WTC11 (cell line): Measurements from ENCODE around the gene MRPL24. TPM values are rescaled to one million over a fixed set of nuclear protein-coding genes. Genes with fewer than 3 reads are reported as not detected.
A peak's percentile ranks its signal among the peaks of the same experiment; 100 is the strongest.

Experiments used
- ATF1 ChIP-seq: sonication (generic); formaldehyde crosslinking; IDR thresholded peaks from 2 replicates; pipeline ENCODE4 v1.8.1; 2023; ENCODE audit warnings: mild to moderate bottlenecking, moderate library complexity, missing genetic modification reagents
- CBFB ChIP-seq: sonication (generic); formaldehyde crosslinking; IDR thresholded peaks from 2 replicates; pipeline ENCODE4 v1.8.1; 2022; ENCODE audit warnings: mild to moderate bottlenecking, low read depth, missing genetic modification reagents
- E2F4 ChIP-seq: sonication (generic); formaldehyde crosslinking; IDR thresholded peaks from 2 replicates; pipeline ENCODE4 v1.8.1; 2022; ENCODE audit warnings: low read depth, mild to moderate bottlenecking, moderate library complexity, missing genetic modification reagents, borderline replicate concordance
- EMX1 ChIP-seq: fragments of 250-450 bp; sonication (Bioruptor Pico); IDR thresholded peaks from 2 replicates; pipeline ENCODE4 v1.8.0; 2021; ENCODE audit warnings: mild to moderate bottlenecking
- FOXP1 ChIP-seq: sonication (generic); formaldehyde crosslinking; IDR thresholded peaks from 2 replicates; pipeline ENCODE4 v1.8.0; 2022; ENCODE audit warnings: missing genetic modification reagents, mild to moderate bottlenecking, moderate library complexity, borderline replicate concordance
- FOXP4 ChIP-seq: sonication (generic); formaldehyde crosslinking; IDR thresholded peaks from 2 replicates; pipeline ENCODE4 v1.8.0; 2022; ENCODE audit warnings: mild to moderate bottlenecking, missing genetic modification reagents
- HMGXB4 ChIP-seq: sonication (generic); formaldehyde crosslinking; IDR thresholded peaks from 2 replicates; pipeline ENCODE4 v1.8.1; 2023; ENCODE audit warnings: mild to moderate bottlenecking, moderate library complexity, missing genetic modification reagents
- IRF2 ChIP-seq: sonication (generic); formaldehyde crosslinking; IDR thresholded peaks from 2 replicates; pipeline ENCODE4 v1.8.0; 2022; ENCODE audit warnings: low read depth, missing genetic modification reagents, borderline replicate concordance
- JAZF1 ChIP-seq: fragments of 250-450 bp; sonication (Bioruptor Pico); IDR thresholded peaks from 2 replicates; pipeline ENCODE4 v1.9.0; 2021; ENCODE audit warnings: moderate library complexity, mild to moderate bottlenecking, inconsistent platforms
- NFE2L1 ChIP-seq: sonication (generic); formaldehyde crosslinking; IDR thresholded peaks from 2 replicates; pipeline ENCODE4 v1.8.1; 2023; ENCODE audit warnings: missing genetic modification reagents
- NFYB ChIP-seq: sonication (generic); formaldehyde crosslinking; conservative IDR thresholded peaks from 2 replicates; pipeline ENCODE4 v1.8.0; 2022; ENCODE audit warnings: low read depth, missing genetic modification reagents
- NR1H2 ChIP-seq: sonication (generic); formaldehyde crosslinking; IDR thresholded peaks from 2 replicates; pipeline ENCODE4 v1.9.0; 2021; ENCODE audit warnings: mild to moderate bottlenecking, moderate library complexity, missing genetic modification reagents
- SOX15 ChIP-seq: fragments of 250-450 bp; sonication (Bioruptor Pico); IDR thresholded peaks from 2 replicates; pipeline ENCODE4 v1.9.0; 2021; ENCODE audit warnings: mild to moderate bottlenecking
- TCF7 ChIP-seq: sonication (generic); formaldehyde crosslinking; IDR thresholded peaks from 2 replicates; pipeline ENCODE4 v1.8.0; 2022; ENCODE audit warnings: mild to moderate bottlenecking, low read depth, missing genetic modification reagents, moderate library complexity
- TEAD4 ChIP-seq: sonication (generic); formaldehyde crosslinking; IDR thresholded peaks from 2 replicates; pipeline ENCODE4 v1.8.0; 2022; ENCODE audit warnings: mild to moderate bottlenecking, missing genetic modification reagents
- ZNF121 ChIP-seq: sonication (generic); formaldehyde crosslinking; IDR thresholded peaks from 2 replicates; pipeline ENCODE4 v1.8.0; 2023; ENCODE audit warnings: missing genetic modification reagents
- ZNF138 ChIP-seq: sonication (generic); formaldehyde crosslinking; conservative IDR thresholded peaks from 2 replicates; pipeline ENCODE4 v1.8.1; 2022; ENCODE audit warnings: mild to moderate bottlenecking, moderate library complexity, missing genetic modification reagents
- ZNF232 ChIP-seq: sonication (generic); formaldehyde crosslinking; IDR thresholded peaks from 2 replicates; pipeline ENCODE4 v1.8.0; 2022; ENCODE audit warnings: mild to moderate bottlenecking, missing genetic modification reagents
- ZNF281 ChIP-seq: sonication (generic); formaldehyde crosslinking; IDR thresholded peaks from 2 replicates; pipeline ENCODE4 v1.8.0; 2023; ENCODE audit warnings: mild to moderate bottlenecking, missing genetic modification reagents
- ZNF423 ChIP-seq: fragments of 250-450 bp; sonication (Bioruptor Pico); IDR thresholded peaks from 2 replicates; pipeline ENCODE4 v2.1.2; 2022; ENCODE audit warnings: mild to moderate bottlenecking, moderate library complexity
- ZNF512 ChIP-seq: sonication (generic); formaldehyde crosslinking; IDR thresholded peaks from 2 replicates; pipeline ENCODE4 v1.8.1; 2022; ENCODE audit warnings: missing genetic modification reagents, borderline replicate concordance
- total RNA-seq: library from RNA; stranded (reverse); gene quantifications from 3 replicates; pipeline ENCODE4 v1.2.3, GENCODE V29; 2021
- TF ChIP-seq, protein P1 (sequence below): fragments of 250-450 bp; sonication (Bioruptor Pico); IDR thresholded peaks from 2 replicates; pipeline ENCODE4 v1.9.0; 2021; ENCODE audit warnings: mild to moderate bottlenecking
- TF ChIP-seq, protein P2 (sequence below): fragments of 250-450 bp; sonication (Bioruptor Pico); IDR thresholded peaks from 2 replicates; pipeline ENCODE4 v1.8.0; 2021; ENCODE audit warnings: mild to moderate bottlenecking

Gene MRPL24
- total RNA-seq, 1 experiment from 2014 or later: 35.2 TPM

GRCh38 chr1:156751757-156752481, 11.0 kb upstream of the MRPL24 start (continued):
- TF ChIP-seq E2F4 (CRISPR knock-in tag): no peak
- TF ChIP-seq, protein P1, sequence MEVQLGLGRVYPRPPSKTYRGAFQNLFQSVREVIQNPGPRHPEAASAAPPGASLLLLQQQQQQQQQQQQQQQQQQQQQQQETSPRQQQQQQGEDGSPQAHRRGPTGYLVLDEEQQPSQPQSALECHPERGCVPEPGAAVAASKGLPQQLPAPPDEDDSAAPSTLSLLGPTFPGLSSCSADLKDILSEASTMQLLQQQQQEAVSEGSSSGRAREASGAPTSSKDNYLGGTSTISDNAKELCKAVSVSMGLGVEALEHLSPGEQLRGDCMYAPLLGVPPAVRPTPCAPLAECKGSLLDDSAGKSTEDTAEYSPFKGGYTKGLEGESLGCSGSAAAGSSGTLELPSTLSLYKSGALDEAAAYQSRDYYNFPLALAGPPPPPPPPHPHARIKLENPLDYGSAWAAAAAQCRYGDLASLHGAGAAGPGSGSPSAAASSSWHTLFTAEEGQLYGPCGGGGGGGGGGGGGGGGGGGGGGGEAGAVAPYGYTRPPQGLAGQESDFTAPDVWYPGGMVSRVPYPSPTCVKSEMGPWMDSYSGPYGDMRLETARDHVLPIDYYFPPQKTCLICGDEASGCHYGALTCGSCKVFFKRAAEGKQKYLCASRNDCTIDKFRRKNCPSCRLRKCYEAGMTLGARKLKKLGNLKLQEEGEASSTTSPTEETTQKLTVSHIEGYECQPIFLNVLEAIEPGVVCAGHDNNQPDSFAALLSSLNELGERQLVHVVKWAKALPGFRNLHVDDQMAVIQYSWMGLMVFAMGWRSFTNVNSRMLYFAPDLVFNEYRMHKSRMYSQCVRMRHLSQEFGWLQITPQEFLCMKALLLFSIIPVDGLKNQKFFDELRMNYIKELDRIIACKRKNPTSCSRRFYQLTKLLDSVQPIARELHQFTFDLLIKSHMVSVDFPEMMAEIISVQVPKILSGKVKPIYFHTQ: no peak
- no peak for TF ChIP-seq SOX15 (CRISPR knock-in tag)
- TF ChIP-seq ZNF121 (CRISPR knock-in tag): no peak
- TF ChIP-seq JAZF1 (CRISPR knock-in tag): no peak
- peak; percentile 78 for TF ChIP-seq NFYB
- no peak for TF ChIP-seq CBFB
- no peak; the same call in 1 of the 2 replicates for TF ChIP-seq ZNF423 (CRISPR knock-in tag)
- 0 out of 2 replicates have a peak, but pooled peaks have one; percentile 56 for TF ChIP-seq ATF1 (CRISPR knock-in tag)
- TF ChIP-seq NFE2L1 (CRISPR knock-in tag): no peak; the same call in 1 of the 2 replicates
- TF ChIP-seq TCF7: no peak
- TF ChIP-seq FOXP4 (CRISPR knock-in tag): peak; percentile 91
- no peak for TF ChIP-seq ZNF138 (CRISPR knock-in tag)
- no peak for TF ChIP-seq NR1H2 (CRISPR knock-in tag)
- 0 out of 2 replicates have a peak, but pooled peaks have one; percentile 46 for TF ChIP-seq EMX1 (CRISPR knock-in tag)
- peak; percentile 85 for TF ChIP-seq HMGXB4
- TF ChIP-seq FOXP1 (CRISPR knock-in tag): peak; percentile 54; the same call in 1 of the 2 replicates
- TF ChIP-seq IRF2 (CRISPR knock-in tag): no peak
- no peak for TF ChIP-seq ZNF512
- TF ChIP-seq ZNF232 (CRISPR knock-in tag): peak; percentile 88; the same call in 1 of the 2 replicates
- TF ChIP-seq, protein P2, sequence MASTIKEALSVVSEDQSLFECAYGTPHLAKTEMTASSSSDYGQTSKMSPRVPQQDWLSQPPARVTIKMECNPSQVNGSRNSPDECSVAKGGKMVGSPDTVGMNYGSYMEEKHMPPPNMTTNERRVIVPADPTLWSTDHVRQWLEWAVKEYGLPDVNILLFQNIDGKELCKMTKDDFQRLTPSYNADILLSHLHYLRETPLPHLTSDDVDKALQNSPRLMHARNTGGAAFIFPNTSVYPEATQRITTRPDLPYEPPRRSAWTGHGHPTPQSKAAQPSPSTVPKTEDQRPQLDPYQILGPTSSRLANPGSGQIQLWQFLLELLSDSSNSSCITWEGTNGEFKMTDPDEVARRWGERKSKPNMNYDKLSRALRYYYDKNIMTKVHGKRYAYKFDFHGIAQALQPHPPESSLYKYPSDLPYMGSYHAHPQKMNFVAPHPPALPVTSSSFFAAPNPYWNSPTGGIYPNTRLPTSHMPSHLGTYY (CRISPR knock-in tag): no peak
- peak; percentile 64; the same call in 1 of the 2 replicates for TF ChIP-seq ZNF281 (CRISPR knock-in tag)
- no peak for TF ChIP-seq TEAD4 (CRISPR knock-in tag)
